CD14-positive monocyte (primary cell): ENCODE results near the gene PPP1R13L. TPM values are rescaled to one million over a fixed set of nuclear protein-coding genes. Genes with fewer than 3 reads are reported as not detected.

Experiments
- DNase-seq, 3 donors: peaks; one replicate each; pipeline ENCODE4 v3.0.0-alpha.2; 2011 to 2022
- H2AFZ ChIP-seq: 2 replicates; pipeline ENCODE4 v1.6.0; 2012; ENCODE audit warnings: mild to moderate bottlenecking, low read depth, low read length, inconsistent platforms; ENCODE audit not compliant: insufficient read depth, poor library complexity, severe bottlenecking
- H3K27ac ChIP-seq, 2 donors: 1 replicate in 1 of 2; 2 replicates in 1 of 2; pipeline ENCODE4 v1.5.1; 2012 to 2013; ENCODE audit warnings: low read length in 2 of 2, control low read depth in 1 of 2, inconsistent platforms in 1 of 2, low read depth in 1 of 2, mild to moderate bottlenecking in 1 of 2
- H3K27me3 ChIP-seq, 2 donors: one replicate each; pipeline versions ENCODE4 v1.6.0 to v1.6.1; 2011 to 2013; ENCODE audit warnings: low read length in 2 of 2; ENCODE audit not compliant: control insufficient read depth in 2 of 2, insufficient read depth in 2 of 2
- H3K36me3 ChIP-seq, 2 donors: replicated peaks in 1 of 2; 1 replicate in 1 of 2; 2 replicates in 1 of 2; pipeline versions ENCODE4 v1.5.1 to v1.6.1; 2012 to 2013; ENCODE audit warnings: low read length in 2 of 2, control low read depth in 1 of 2, inconsistent platforms in 1 of 2, mild to moderate bottlenecking in 1 of 2; ENCODE audit not compliant: insufficient read depth in 2 of 2, control insufficient read depth in 1 of 2
- H3K4me1 ChIP-seq, 2 donors: 1 replicate in 1 of 2; 2 replicates in 1 of 2; pipeline versions ENCODE4 v1.5.1 to v1.6.1; 2012 to 2013; ENCODE audit warnings: low read length in 2 of 2, control low read depth in 1 of 2, inconsistent platforms in 1 of 2, mild to moderate bottlenecking in 1 of 2, moderate library complexity in 1 of 2; ENCODE audit not compliant: insufficient read depth in 2 of 2, control insufficient read depth in 1 of 2
- H3K4me2 ChIP-seq: replicated peaks from 2 replicates; pipeline ENCODE3; 2012; ENCODE audit warnings: low read length, moderate library complexity, mild to moderate bottlenecking; ENCODE audit not compliant: poor library complexity, severe bottlenecking; ENCODE audit errors: extremely low read depth
- H3K4me3 ChIP-seq, 3 experiments: fragments of 200-600 bp in 1 of 3; sonication (generic) in 1 of 3; replicated peaks in 1 of 3; 1 replicate in 2 of 3; 2 replicates in 1 of 3; pipeline ENCODE4 v1.5.1; 2011 to 2013; ENCODE audit warnings: low read length in 3 of 3, mild to moderate bottlenecking in 3 of 3, control low read depth in 2 of 3, low read depth in 2 of 3, inconsistent platforms in 1 of 3, moderate library complexity in 1 of 3
- H3K79me2 ChIP-seq: 2 replicates; pipeline ENCODE4 v1.6.0; 2012; ENCODE audit warnings: mild to moderate bottlenecking, control low read depth, inconsistent platforms, low read length, moderate library complexity; ENCODE audit not compliant: insufficient read depth
- H3K9ac ChIP-seq: 2 replicates; pipeline ENCODE4 v1.6.0; 2017; ENCODE audit warnings: low read length, mild to moderate bottlenecking; ENCODE audit not compliant: insufficient read depth, poor library complexity, severe bottlenecking
- H3K9me3 ChIP-seq, 2 donors: replicated peaks in 1 of 2; 1 replicate in 1 of 2; 2 replicates in 1 of 2; pipeline versions ENCODE4 v1.5.1 to v1.6.1; 2012 to 2013; ENCODE audit warnings: low read length in 2 of 2, control low read depth in 1 of 2; ENCODE audit not compliant: control insufficient read depth in 1 of 2, insufficient read depth in 1 of 2
- H4K20me1 ChIP-seq: 2 replicates; pipeline ENCODE4 v1.6.0; 2012; ENCODE audit warnings: mild to moderate bottlenecking, low read length, control low read depth, moderate library complexity; ENCODE audit not compliant: insufficient read depth
- H3K27ac Mint-ChIP-seq, 7 donors: one replicate each; pipeline ENCODE4 v1.8.0; 2020; ENCODE audit warnings: mild to moderate bottlenecking in 7 of 7, mixed read lengths in 7 of 7, moderate library complexity in 6 of 7, inconsistent platforms in 2 of 7
- H3K27me3 Mint-ChIP-seq, 3 donors: one replicate each; pipeline ENCODE4 v1.8.0; 2021 to 2022; ENCODE audit warnings: low read depth in 3 of 3, mild to moderate bottlenecking in 3 of 3, mixed read lengths in 3 of 3, moderate library complexity in 3 of 3, inconsistent platforms in 1 of 3
- H3K36me3 Mint-ChIP-seq, 2 donors: one replicate each; pipeline ENCODE4 v1.8.0; 2020; ENCODE audit warnings: mixed read lengths in 2 of 2, inconsistent platforms in 1 of 2, mild to moderate bottlenecking in 1 of 2
- H3K4me1 Mint-ChIP-seq: one replicate; pipeline ENCODE4 v1.8.0; 2020; ENCODE audit warnings: mild to moderate bottlenecking, mixed read lengths
- H3K4me3 Mint-ChIP-seq, 2 donors: one replicate each; pipeline ENCODE4 v1.8.0; 2020; ENCODE audit warnings: mild to moderate bottlenecking in 2 of 2, mixed read lengths in 2 of 2, moderate library complexity in 1 of 2
- H3K9me3 Mint-ChIP-seq, 7 donors: one replicate each; pipeline ENCODE4 v1.8.0; 2020 to 2022; ENCODE audit warnings: mixed read lengths in 7 of 7, mild to moderate bottlenecking in 6 of 7, moderate library complexity in 6 of 7, inconsistent platforms in 2 of 7
- WGBS: methylation state at CpG from one replicate; pipeline ENCODE4 v1.1.5; 2013; ENCODE audit warnings: missing lambda C conversion rate; ENCODE audit not compliant: insufficient coverage; 5-methylcytosine and 5-hydroxymethylcytosine counted together
- intact Hi-C, 2 donors: fragments of 100-400 bp; cut with micrococcal nuclease; formaldehyde crosslinking; loops; one replicate each; pipeline versions ENCODE4 v1.15.0 to v1.15.1; 2023
- polyA plus RNA-seq, 3 donors: library from polyadenylated mRNA; depleted of rRNA in 1 of 3; unstranded in 2 of 3; stranded (reverse) in 1 of 3; fragments of 300-500 nt in 2 of 3; fragments of >200 nt in 1 of 3; fragmentation: Illumina TruSeq in 2 of 3; gene quantifications; 1 replicate in 2 of 3; 2 replicates in 1 of 3; pipeline ENCODE4 v1.2.3, GENCODE V29; 2012 to 2021
- TF ChIP-seq, protein P1 (sequence below): fragments of 200-600 bp; IDR thresholded peaks from one replicate; pipeline ENCODE4 v1.8.0; 2022; ENCODE audit warnings: antibody characterized with exemption, mild to moderate bottlenecking

Gene PPP1R13L
- polyA plus RNA-seq, 3 donors, result 0.18 to 1.8 (median 0.45) TPM

GRCh38 chr19:45352914-45353796 is 51.7 kb downstream of the PPP1R13L start:
- 97% methylated on average over 10 of the region's 20 CpGs for WGBS
- H3K9me3 Mint-ChIP-seq, result peaks cover 0 to 3% (median 0%) of the 10 kb centered on the region in 7 donors
- no peak overlapping the region for H3K4me3 Mint-ChIP-seq
- no peaks in the 10 kb centered on the region for H3K4me1 ChIP-seq
- H4K20me1 ChIP-seq, result no peaks in the 10 kb centered on the region
- no peaks in the 10 kb centered on the region for H3K79me2 ChIP-seq
- intact Hi-C loops, result no loop called here
- H3K36me3 Mint-ChIP-seq, result peaks cover 54 to 67% of the 10 kb centered on the region in 2 donors
- H3K27me3 ChIP-seq, result no peaks in the 10 kb centered on the region
- TF ChIP-seq, protein P1, sequence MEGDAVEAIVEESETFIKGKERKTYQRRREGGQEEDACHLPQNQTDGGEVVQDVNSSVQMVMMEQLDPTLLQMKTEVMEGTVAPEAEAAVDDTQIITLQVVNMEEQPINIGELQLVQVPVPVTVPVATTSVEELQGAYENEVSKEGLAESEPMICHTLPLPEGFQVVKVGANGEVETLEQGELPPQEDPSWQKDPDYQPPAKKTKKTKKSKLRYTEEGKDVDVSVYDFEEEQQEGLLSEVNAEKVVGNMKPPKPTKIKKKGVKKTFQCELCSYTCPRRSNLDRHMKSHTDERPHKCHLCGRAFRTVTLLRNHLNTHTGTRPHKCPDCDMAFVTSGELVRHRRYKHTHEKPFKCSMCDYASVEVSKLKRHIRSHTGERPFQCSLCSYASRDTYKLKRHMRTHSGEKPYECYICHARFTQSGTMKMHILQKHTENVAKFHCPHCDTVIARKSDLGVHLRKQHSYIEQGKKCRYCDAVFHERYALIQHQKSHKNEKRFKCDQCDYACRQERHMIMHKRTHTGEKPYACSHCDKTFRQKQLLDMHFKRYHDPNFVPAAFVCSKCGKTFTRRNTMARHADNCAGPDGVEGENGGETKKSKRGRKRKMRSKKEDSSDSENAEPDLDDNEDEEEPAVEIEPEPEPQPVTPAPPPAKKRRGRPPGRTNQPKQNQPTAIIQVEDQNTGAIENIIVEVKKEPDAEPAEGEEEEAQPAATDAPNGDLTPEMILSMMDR, result no peak
- no peak overlapping the region for H3K4me2 ChIP-seq
- no peaks in the 10 kb centered on the region for H3K4me1 Mint-ChIP-seq
- no peak overlapping the region for H3K27ac ChIP-seq
- H3K27ac Mint-ChIP-seq, result no peak overlapping the region
- no peak overlapping the region for H2AFZ ChIP-seq
- H3K9ac ChIP-seq, result no peak overlapping the region
- H3K36me3 ChIP-seq, result peaks cover 33 to 66% of the 10 kb centered on the region in 2 donors
- no peak overlapping the region for H3K4me3 ChIP-seq
- H3K9me3 ChIP-seq, result no peaks in the 10 kb centered on the region
- DNase-seq, result peak in 1 of 3 donors; percentile 2
- H3K27me3 Mint-ChIP-seq, result peaks cover 0 to 3% (median 0%) of the 10 kb centered on the region in 3 donors

DNA sequence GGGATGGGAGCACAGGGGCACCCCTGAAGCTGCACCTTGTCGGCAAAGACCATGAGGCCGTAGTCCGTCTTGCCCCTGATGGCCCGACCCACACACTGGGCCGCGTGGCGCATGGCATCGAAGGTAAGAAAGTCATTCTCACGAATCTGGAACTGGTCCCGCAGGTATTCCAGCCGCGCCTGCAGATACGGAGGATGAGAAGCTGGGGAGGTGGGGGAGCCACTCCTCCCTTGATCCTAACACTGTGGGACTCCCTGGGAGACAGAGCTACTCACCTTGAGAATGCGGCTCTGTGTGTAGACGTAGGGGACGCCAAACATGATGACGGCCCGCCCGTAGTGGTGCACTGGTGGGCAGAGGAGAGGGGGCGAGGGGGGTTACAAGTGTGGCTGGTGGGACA is 52.4 kb downstream of the PPP1R13L start:
- Histone ChIP-seq H3K4me3 (no peak overlapping the region), H3K27me3 (no peaks in the 10 kb centered on the region), H3K27ac (no peak overlapping the region), H3K4me2 (no peak overlapping the region), H3K79me2 (no peaks in the 10 kb centered on the region), H3K9me3 (no peaks in the 10 kb centered on the region), H4K20me1 (no peaks in the 10 kb centered on the region), H2AFZ (no peak overlapping the region), H3K9ac (no peak overlapping the region), H3K4me1 (no peaks in the 10 kb centered on the region), H3K36me3 (peaks cover 33 to 65% of the 10 kb centered on the region in 2 donors)
- no peak for DNase-seq
- Mint-ChIP-seq H3K9me3 (peaks cover 0 to 3% (median 0%) of the 10 kb centered on the region in 7 donors), H3K4me3 (no peak overlapping the region), H3K36me3 (peaks cover 52 to 66% of the 10 kb centered on the region in 2 donors), H3K27ac (no peak overlapping the region), H3K4me1 (no peaks in the 10 kb centered on the region), H3K27me3 (peaks cover 0 to 4% (median 3%) of the 10 kb centered on the region in 3 donors)
- intact Hi-C loops, result no loop called here
- 100% methylated on average over 13 of the region's 20 CpGs for WGBS
- TF ChIP-seq, protein P1, result no peak
